NCI-H146 treated with DMSO at 0.1 percent for 48 hours (cell line): ENCODE data around the gene SLFN13.
"Not testable (repeated sequence)": the region's sequence is repeated elsewhere in the genome, so short reads cannot be mapped to it uniquely, and the experiment has no call there.

Experiments used
- DNase-seq: peaks from one replicate; lab custom pipeline; 2025; ENCODE audit not compliant: unreplicated experiment; lab: John Stamatoyannopoulos, UW

The SLFN13 gene, protein sequence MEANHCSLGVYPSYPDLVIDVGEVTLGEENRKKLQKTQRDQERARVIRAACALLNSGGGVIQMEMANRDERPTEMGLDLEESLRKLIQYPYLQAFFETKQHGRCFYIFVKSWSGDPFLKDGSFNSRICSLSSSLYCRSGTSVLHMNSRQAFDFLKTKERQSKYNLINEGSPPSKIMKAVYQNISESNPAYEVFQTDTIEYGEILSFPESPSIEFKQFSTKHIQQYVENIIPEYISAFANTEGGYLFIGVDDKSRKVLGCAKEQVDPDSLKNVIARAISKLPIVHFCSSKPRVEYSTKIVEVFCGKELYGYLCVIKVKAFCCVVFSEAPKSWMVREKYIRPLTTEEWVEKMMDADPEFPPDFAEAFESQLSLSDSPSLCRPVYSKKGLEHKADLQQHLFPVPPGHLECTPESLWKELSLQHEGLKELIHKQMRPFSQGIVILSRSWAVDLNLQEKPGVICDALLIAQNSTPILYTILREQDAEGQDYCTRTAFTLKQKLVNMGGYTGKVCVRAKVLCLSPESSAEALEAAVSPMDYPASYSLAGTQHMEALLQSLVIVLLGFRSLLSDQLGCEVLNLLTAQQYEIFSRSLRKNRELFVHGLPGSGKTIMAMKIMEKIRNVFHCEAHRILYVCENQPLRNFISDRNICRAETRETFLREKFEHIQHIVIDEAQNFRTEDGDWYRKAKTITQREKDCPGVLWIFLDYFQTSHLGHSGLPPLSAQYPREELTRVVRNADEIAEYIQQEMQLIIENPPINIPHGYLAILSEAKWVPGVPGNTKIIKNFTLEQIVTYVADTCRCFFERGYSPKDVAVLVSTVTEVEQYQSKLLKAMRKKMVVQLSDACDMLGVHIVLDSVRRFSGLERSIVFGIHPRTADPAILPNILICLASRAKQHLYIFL

GRCh38 chr17:35448214-35448898 lies at the start of gene SLFN13:
TSS of gene SLFN13 (minus strand) at chr17:35448766. CDS start at chr17:35445680, 3,086 bp downstream.
- DNase-seq: no peak

- DNase-seq: no peak
Measured at GRCh38 chr17:35496451-35497290, 48.1 kb upstream of the SLFN13 start.

DNA sequence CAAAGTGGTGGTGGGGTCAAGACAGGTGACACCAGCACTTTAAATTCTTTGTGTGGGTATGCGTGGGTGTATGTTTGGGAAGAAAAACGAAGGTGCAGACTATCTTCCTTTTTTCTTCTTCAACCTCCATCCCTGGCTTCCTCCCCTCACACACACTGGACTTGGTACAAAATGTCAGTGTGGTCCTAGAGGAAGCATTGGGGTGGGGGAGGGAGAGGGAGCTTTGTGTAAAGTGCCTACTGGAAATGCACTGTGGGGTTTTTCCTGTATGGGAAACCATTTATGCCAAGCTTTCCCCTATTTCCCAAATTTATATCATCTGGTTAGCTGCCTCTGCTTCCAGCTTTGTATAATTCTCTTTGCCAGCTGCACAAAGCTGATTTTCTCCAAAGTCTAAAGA lies 44.5 kb upstream of the SLFN13 start:
- no peak for DNase-seq

- no peak for DNase-seq
Measured at GRCh38 chr17:35491417-35491816, 42.9 kb upstream of the SLFN13 start.

GRCh38 chr17:35489944-35490343 lies 41.4 kb upstream of the SLFN13 start:
- no peak for DNase-seq

DNA sequence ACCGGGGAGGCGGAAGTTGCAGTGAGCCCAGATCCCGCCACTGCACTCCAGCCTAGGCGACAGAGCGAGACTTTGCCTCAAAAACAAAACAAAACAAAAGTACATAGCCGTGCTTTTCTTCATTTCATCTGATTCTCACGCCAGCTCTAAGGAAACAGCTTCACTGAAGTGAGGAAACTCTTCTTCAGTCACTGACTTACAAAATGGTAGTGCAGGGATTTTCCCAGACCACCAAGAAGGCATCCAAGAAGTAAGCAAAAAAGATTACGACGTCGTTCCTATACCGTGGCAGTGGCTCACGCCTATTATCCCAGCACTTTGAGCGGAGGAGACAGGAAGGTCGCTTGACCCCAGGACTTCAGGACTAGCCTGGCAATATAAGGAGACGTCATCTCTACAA lies 40.4 kb upstream of the SLFN13 start:
- no peak for DNase-seq

GRCh38 chr17:35486920-35487732 lies 38.6 kb upstream of the SLFN13 start:
- no peak for DNase-seq

DNA sequence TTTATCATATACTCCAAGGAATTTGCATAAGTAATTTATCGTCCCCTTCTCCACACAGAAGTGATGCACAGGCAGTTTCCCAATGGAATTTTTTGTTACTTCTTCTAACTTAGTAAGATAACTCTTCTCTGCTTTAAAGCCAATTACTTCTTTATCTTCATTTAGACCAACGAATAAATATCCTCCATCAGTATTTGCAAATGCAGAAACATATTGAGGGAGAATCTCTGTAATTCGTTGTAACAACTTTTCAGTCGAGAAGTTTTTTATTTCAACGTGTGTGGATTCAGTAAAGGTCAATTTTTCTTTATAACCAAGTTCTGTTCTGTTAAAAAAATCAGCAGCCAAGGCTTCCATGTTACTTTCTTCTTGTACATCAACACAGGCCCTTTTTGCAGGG lies 30.7 kb upstream of the SLFN13 start:
- DNase-seq: no peak

- no peak for DNase-seq
Measured at GRCh38 chr17:35477248-35477647, 28.7 kb upstream of the SLFN13 start.

DNA sequence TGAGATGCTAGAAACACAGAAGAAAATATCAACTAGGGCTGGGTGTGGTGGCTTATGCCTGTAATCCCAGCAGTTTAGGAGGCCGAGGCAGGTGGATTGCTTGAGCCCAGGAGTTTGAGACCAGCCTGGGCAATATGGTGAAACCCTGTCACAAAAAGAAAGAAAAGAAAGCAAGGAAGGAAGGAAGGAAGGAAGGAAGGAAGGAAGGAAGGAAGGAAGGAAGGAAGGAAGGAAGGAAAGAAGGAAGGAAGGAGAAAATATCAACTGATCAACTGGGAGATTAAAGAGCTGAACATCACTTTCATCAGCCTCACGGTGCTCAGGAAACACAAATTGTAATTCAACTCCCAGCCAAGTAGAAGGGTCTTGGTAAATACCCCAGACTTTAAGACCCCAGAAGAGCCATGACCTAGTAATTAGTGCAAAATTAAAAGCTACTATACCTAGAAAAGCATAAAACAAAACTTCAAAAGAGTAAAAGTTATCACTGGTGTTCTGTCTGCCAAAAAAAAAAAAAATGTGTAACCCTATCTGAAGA lies 27.8 kb upstream of the SLFN13 start:
- DNase-seq: no peak

- DNase-seq: no peak
Measured at GRCh38 chr17:35468475-35468874, 19.9 kb upstream of the SLFN13 start.

- no peak for DNase-seq
Measured at GRCh38 chr17:35467824-35468223, 19.3 kb upstream of the SLFN13 start.

DNA sequence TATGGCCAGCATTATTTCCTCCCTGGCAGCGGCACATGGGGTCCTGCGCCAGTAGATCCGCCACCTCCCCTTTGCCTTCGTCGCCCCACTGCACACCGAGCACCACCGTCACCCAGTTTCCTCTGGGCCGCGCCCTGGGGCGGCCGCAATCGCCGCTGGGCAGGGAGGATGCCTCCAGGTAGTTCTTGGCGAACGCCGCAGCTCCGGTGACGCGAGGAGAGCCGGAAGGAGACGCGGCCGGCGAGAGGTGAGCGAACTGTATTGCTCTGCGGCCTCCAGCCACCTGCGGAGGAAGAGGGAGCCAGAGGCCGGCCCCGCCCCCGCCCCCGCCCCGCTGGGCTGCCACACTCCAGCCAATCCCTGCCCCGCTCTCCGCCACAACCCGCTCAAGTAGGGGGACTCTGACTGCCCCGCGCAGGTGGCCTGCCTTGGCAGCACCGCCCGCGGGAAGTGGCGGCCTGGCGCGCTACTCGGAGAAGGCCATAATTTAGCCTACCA lies 11.8 kb upstream of the SLFN13 start:
- peak; percentile 1 for DNase-seq

- DNase-seq: not testable (repeated sequence)
Measured at GRCh38 chr17:35454035-35454434, 5.5 kb upstream of the SLFN13 start.

DNA sequence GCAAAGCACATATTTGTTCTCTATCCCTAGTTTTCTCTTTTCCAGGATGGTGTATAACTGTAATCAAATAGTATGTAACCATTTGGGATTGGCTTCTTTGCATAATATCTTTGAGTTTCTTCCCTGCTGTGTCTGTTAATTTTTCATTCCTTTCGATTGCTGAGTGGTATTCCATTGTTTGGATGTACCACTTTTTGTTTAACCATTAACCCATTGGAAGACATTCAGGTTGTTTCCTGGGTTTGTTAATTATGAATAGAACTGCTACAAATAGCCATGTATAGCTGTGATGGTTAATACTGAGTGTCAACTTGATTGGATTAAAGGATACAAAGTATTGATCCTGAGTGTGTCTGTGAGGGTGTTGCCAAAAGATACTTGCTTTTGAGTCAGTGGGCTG lies 4.6 kb upstream of the SLFN13 start:
- no peak for DNase-seq

- no peak for DNase-seq
Measured at GRCh38 chr17:35449371-35449931, 885 bp upstream of the SLFN13 start.

- DNase-seq: no peak
Measured at GRCh38 chr17:35448899-35449227, 297 bp upstream of the SLFN13 start.

DNA sequence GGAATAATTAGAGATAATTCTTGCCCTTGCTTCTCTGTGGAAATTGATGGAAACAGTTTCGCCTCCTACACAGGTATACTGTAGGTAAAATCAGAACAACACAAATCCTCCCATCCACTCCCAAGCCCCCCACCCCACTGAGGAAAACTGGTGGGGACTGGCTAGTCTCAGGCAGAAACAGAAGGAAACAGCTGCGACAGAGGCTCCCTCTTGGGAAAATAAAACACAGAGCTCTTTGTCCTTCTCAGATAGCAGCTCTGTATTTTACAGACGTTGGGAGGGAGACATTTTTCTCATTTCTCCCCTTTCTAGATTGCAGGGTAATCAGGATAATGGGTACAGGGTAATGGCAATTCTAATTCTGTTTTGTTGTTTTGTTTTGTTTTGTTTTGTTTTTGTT lies 1.1 kb downstream of the SLFN13 start:
- no peak for DNase-seq

DNA sequence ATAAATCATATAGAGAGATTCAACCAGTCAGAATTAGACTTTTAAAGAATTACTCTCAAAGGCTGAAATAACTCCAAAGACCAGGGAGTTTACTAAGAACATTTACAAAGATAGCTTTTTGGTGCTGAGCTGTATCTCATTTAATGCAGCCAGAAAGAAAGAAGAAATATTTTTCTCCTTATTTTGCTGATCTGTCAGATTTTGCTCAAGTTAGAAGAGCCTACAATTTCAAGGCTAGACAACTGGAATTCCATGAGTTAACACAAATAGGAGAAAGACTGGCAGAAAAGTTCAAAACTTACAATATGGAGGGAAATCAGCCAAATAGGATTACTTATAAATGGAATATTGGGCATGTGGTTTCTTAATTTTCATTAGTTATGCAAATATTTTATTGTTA lies 10.1 kb downstream of the SLFN13 start:
- no peak for DNase-seq
